Measurements from ENCODE around the gene ARHGAP21. TPM values are rescaled to one million over a fixed set of nuclear protein-coding genes. Genes with fewer than 3 reads are reported as not detected.
A peak's percentile ranks its signal among the peaks of the same experiment; 100 is the strongest.

Gene ARHGAP21
- total and polyA plus RNA-seq, 9 of the 15 experiments (the other 6 are each of a cell fraction or from before 2014, with no cell fraction given), result 13.6 to 145 (median 60.8) TPM

GRCh38 chr10:24552346-24553016 lies 171.2 kb downstream of the ARHGAP21 start:
- no peak overlapping the region for H3K9ac ChIP-seq (ENCODE audit: insufficient read depth in 1 of 2, low read depth in 2 of 2, low read length in 2 of 2)
- peak; percentile 93 for FAIRE-seq
- peak overlapping the region; percentile 72 for H2AFZ ChIP-seq (ENCODE audit: low read depth, low read length)
- no peaks in the 10 kb centered on the region for H4K20me1 ChIP-seq (replicated peaks; ENCODE audit: control insufficient read depth, insufficient read depth, low read length)
- peak overlapping the region; percentile 7; the same call in 1 of the 2 replicates for H3K4me2 ChIP-seq (ENCODE audit: insufficient read depth, low read length)
- ChIA-PET POLR2A (interaction anchor here (0.6 to 0.8 kb wide), 2 partner anchors 17 to 308 kb away, joined by 3 to 4 read pairs; no protein-coding TSS in a partner anchor), CTCF (ENCODE audit: low intra/inter-chr PET ratio) (interaction anchor here (0.6 kb wide), 1 partner anchor 34 kb away, joined by 3 read pairs; no protein-coding TSS in a partner anchor)
- no peaks in the 10 kb centered on the region for H3K79me2 ChIP-seq (ENCODE audit: control insufficient read depth, insufficient read depth, low read length)
- DNase-seq (ENCODE audit: extremely low read depth in 1 of 4, low spot score in 3 of 4), result peak; percentile 85 to 97 (median 92)
- peak; percentile 97 for ATAC-seq
- H3K36me3 ChIP-seq (ENCODE audit: control insufficient read depth, insufficient read depth, low read length), result no peaks in the 10 kb centered on the region
- intact Hi-C loops (cut with micrococcal nuclease), result no loop called here
- WGBS (ENCODE audit: insufficient coverage, low coverage, missing lambda C conversion rate), result 16% methylated on average over 21 of the region's 22 CpGs
- H3K9me1 ChIP-seq (ENCODE audit: control insufficient read depth, insufficient read depth, low read length), result no peaks in the 10 kb centered on the region
- H3K9me3 ChIP-seq (replicated peaks; ENCODE audit: control insufficient read depth, insufficient read depth, low read depth, low read length), result no peaks in the 10 kb centered on the region
- BruUV-seq (replicated peaks), result no TSS peak
- in situ Hi-C loops (cut with MboI), result no loop called here
- H3K4me3 ChIP-seq, result no peak overlapping the region
- peaks cover 13 to 45% of the 10 kb centered on the region in 2 experiments; a peak in 4 of 5 replicates for H3K27me3 ChIP-seq (ENCODE audit: control insufficient read depth in 2 of 2, insufficient read depth in 2 of 2, low read length in 2 of 2)
- H3K4me1 ChIP-seq (replicated peaks in 1 of 2; ENCODE audit: control insufficient read depth in 2 of 2, insufficient read depth in 2 of 2, low read length in 2 of 2), result peaks cover 4 to 5% of the 10 kb centered on the region in 2 experiments; a peak in 4 of 5 replicates
- H3K27ac ChIP-seq (ENCODE audit: extremely low read depth, low read depth, low read length), result no peak overlapping the region
- TF ChIP-seq CTCF (IDR thresholded peaks at IDR 0.05 in 2 of 3, conservative IDR thresholded peaks at IDR 0.05 in 1 of 3; ENCODE audit: insufficient read depth in 2 of 3, low read depth in 1 of 3, low read length in 3 of 3), result peak; percentile 69 to 85 (median 77)
- TF ChIP-seq MAZ (CRISPR knock-in tag; conservative IDR thresholded peaks at IDR 0.05 in 1 of 2, IDR thresholded peaks at IDR 0.05 in 1 of 2), result 0 out of 4 replicates have a peak, but pooled peaks of 1 of the 2 experiments have one; percentile 21
- no peak for TF ChIP-seq ZNF316 (IDR thresholded peaks at IDR 0.05)
- TF ChIP-seq SMC3 (conservative IDR thresholded peaks at IDR 0.05; ENCODE audit: insufficient read depth, low read depth, low read length), result 0 out of 2 replicates have a peak, but pooled peaks have one; percentile 32
- peak; percentile 37 for TF ChIP-seq HMGN3 (IDR thresholded peaks at IDR 0.05; ENCODE audit: borderline replicate concordance, extremely low read depth, insufficient read length, low read depth, low read length)
- no peak for TF ChIP-seq XRCC5 (IDR thresholded peaks at IDR 0.05; ENCODE audit: low read depth, low read length)
- 0 out of 2 replicates have a peak, but pooled peaks have one; percentile 19 for TF ChIP-seq ZBTB7A (IDR thresholded peaks at IDR 0.05; ENCODE audit: borderline replicate concordance, control insufficient read depth, low read depth, low read length)
